Activated T-helper 1 cell treated with Interleukin-2 at 50 U/mL for 16 hours (primary cell): ENCODE results near the gene GLYATL1.

Source experiments
- DNase-seq: peaks from one replicate; pipeline ENCODE4 v3.0.0-alpha.2; 2020; ENCODE audit warnings: low read depth

The GLYATL1 gene, protein sequence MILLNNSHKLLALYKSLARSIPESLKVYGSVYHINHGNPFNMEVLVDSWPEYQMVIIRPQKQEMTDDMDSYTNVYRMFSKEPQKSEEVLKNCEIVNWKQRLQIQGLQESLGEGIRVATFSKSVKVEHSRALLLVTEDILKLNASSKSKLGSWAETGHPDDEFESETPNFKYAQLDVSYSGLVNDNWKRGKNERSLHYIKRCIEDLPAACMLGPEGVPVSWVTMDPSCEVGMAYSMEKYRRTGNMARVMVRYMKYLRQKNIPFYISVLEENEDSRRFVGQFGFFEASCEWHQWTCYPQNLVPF

DNA sequence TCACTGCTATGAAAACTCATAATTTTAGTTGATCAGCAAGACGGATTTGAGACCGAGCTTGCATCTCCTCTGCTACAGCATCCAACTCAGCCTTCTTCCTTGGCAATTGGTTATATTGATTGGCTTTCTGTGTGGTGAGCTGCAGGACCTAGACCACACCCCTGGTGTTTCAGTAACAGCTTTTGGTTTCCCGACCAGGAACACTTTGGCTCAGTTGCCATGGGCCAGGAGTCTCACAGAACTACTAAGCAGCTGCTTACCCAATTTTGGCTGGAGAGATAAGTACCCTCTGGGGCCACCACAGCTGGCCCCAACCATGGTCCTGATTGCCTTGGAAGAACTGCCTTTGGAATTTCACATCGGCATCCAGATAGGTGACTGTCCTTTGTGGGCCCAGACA, at the start of gene GLYATL1:
GLYATL1 (plus strand) TSS at position 212 of the 400 bp plus-strand sequence. CDS start 7,600 bp downstream, outside the sequence.
- no peak for DNase-seq

GRCh38 chr11:58893899-58894298, 45.4 kb upstream of the GLYATL1 start:
- DNase-seq = no peak

- DNase-seq = no peak
These were observed 41.2 kb upstream of the GLYATL1 start for GRCh38 chr11:58898106-58898505.

GRCh38 chr11:58900479-58901420, 38.5 kb upstream of the GLYATL1 start:
- DNase-seq = no peak

- DNase-seq = no peak
These were observed 36.4 kb upstream of the GLYATL1 start for GRCh38 chr11:58902881-58903280.

GRCh38 chr11:58905011-58905720, 34.1 kb upstream of the GLYATL1 start:
- no peak for DNase-seq

DNA sequence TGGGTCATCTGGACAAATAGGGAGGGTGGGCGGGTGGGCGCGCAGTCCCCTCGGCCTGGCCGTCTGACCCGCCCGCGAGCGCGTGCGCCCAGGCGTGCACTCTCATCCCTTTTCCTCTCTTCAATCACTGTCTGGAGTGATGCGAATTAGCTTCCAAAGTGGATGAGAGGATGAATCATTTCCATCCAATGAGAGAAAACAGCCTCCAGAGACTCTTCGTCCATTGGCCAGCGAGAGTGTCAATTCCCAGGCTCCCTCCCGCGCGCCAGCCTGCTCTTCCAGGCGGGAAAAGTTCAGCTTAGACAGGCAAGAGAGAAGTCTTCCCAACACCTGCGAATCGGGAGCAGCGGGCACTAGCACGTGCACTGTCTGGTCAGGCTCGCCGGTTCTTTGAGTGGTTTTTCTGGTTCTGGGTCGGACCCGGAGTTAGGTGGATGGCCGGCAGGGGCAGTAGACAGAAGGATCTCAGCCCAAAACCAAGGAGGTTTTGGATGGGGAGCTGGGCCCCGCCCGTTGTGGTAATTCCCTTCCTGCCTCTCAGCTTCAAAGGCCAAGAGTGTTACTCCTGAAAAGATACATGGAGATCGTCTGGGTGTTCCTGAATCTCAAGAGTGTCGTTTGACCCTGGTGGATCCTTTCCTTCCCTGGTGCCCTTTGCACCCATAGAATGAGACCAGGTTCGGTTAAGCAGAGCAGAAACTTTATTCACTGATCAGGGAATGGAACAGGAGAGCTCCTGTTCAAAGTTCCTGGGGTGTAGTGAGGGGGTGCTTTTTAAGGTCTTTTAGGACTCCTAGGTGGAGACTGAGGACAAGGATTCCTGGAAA, 33.4 kb upstream of the GLYATL1 start:
- no peak for DNase-seq

DNA sequence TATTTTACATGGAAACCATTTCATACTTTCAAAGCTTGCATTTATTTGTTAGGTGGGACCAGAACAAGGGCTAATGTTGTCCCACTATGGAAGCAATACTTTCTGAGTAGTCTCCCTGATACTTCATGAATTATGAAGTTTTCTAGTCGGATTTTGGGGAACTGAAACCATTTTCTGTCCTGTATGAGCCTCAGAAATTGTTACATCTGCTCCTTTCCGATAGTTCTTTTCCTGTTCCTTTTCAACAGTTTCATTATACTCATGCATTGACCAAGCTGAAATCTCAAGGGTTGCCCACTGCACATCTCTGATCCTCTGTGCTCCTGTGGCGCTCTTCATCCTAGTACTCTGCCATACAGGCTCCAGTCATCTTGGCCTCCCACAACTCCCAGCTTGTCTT, 31.5 kb upstream of the GLYATL1 start:
- DNase-seq = no peak

GRCh38 chr11:58912124-58912523, 27.2 kb upstream of the GLYATL1 start:
- DNase-seq = no peak

GRCh38 chr11:58913685-58914084, 25.6 kb upstream of the GLYATL1 start:
- no peak for DNase-seq

DNA sequence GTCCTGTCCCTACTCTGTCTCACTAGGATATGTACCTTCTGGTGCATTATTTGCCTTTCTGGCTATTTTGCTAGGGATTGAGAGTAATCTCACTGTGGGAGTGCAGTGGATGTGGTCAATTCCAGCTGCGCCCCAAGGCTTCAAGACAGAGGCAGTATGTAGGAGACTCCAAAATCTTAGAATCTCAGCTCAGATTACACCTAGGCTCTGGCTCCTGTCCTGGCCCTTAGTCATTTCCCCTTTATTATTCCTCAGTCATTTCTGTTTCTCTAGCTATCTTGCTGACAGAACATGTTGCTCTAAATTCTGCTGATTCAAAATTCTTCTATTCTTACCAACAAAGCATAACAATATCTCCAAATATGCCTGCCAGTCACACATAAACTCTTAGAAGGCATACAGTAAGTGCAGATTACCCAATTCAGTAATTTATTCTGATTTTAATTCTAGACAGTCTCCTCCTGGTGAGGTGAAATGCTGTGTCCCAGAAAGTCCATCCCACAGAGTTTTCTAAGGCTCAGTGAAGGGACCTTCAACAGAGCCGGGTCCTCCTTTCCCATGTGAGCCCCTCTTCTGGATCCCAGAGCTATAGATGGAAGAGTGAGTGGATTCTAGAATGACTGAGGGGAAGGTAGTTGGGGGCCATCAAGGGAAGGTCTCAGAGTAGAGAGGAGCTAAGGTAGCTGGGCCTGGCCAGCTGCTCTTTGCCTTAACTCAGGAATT, 24.3 kb upstream of the GLYATL1 start:
- DNase-seq = no peak

DNA sequence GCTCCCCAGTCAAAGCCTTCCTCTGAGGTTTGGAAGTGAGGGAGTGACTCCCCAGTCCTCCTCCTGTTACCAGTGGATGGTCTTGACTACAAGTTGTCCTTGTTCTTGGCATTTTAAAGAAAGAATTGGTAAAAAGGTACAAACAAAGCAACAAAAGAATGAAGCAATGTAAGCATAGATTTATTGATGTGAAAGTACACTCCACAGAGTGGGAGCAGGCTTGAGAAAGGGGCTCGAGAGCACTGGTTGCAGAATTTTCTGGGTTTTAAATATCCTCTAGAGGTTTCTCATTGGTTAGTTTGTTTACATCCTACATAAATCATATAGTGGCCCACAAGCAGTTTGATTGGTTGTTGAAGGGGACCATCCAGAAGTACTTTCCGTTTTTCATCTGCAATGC, 22.7 kb upstream of the GLYATL1 start:
- DNase-seq = no peak

DNA sequence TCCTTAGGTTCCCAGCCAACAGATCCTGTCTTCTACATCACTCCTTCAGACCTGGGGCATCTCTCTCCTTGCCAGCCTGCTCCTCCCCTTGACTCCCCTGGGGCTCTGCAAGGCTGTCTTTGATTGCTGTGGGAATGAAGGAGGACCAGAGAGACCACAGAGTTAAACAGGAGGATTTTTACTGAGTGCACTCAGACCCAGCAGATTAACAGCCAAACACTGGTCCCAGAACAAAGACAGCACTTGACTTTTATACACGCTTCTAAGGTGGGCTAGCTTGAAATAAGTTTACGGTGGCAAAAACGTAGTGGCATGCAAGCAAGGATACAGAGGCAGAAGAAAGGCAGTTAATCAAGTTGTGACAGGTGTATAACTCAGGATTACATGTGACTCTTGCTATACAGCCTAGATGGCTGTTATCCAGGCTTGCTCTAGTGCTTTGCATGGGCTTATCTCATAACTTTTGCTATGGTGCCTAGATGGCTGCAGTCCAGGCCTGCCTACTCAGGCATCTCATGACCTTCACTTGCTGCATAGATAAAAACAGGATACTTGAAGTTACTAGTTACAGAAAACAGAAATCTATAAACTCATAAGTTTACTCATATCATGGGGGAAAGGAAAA, 22.0 kb upstream of the GLYATL1 start:
- no peak for DNase-seq

GRCh38 chr11:58919561-58919960, 19.7 kb upstream of the GLYATL1 start:
- no peak for DNase-seq

GRCh38 chr11:58919980-58920379, 19.3 kb upstream of the GLYATL1 start:
- DNase-seq = no peak

DNA sequence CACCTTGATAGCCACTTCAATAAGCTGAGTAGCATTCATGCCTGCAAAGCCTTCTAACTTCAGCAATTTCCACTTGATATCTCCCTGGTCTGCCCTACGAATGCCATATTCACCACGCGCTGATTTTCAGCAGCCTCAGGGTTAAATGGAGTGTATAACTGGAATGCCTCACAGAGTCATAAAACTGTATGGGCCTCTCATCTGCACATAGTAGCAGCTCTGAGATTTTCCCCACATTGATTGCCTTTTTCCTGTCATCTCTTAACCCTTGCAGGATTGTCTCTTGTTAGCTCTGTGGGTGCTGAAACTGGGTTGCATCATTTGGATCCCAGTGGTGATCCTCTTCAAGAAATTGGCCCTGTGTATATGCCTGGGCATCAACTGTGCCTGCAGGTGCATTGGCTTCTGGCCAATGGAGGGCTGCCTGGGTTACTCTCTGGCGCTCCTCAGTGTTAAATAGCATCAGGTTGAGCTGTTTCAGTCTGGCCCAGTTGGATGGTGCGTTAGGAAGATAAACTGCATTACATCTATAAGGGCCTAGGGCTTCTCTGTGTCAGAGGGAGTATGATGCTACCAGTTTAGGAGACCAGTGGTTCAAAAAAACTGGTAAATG, 17.4 kb upstream of the GLYATL1 start:
- DNase-seq = no peak

- no peak for DNase-seq
These were observed 16.8 kb upstream of the GLYATL1 start for GRCh38 chr11:58922479-58922878.

DNA sequence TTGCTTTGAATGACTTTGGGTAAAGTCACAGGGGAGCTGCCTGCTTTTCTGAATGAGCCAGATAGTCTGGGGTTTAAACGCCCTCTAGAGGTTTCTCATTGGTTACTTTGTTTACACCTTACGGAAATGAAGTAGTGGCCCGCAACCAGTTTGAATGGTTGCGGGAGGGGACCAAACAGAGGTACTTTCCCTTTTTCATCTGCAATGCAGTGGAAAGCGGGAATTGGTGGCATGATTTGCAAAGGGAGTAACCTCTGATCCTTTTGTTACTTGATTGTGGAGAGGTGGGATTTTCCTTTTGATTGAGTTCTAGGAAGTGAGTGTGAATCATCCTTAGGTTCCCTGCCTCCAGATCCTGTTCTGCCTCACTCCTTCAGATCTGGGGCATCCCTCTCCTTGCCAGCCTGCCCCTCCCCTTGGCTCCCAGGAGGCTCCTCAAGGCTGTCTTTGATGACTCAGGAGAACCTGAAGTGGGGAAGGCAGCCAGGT, 15.9 kb upstream of the GLYATL1 start:
- no peak for DNase-seq

GRCh38 chr11:58924230-58924629, 15.1 kb upstream of the GLYATL1 start:
- DNase-seq = no peak

DNA sequence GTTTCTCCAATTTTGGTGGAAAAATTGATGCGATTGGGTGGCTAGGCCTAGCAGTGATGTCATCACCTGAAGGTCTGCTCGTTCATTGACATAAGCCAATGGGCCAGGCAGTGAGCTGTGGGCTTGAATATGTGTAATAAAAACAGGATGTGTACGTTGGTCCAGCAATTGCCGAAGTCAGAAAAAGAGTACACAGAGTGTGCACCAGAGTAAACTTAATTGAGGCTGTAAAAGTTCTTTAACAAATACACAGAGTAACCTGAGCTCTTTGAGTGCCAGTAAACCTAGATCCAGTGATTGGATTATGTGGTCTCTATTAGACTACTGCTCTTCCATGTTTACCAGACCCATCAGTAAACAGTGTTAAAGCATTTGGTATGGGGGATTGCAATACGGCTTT, 13.0 kb upstream of the GLYATL1 start:
- no peak for DNase-seq
